ENCODE measurements around the gene LRCH4. TPM values are rescaled to one million over a fixed set of nuclear protein-coding genes. Genes with fewer than 3 reads are reported as not detected.

Gene LRCH4
- total and polyA plus RNA-seq, 2 of the 8 experiments (the other 6 are each of a cell fraction or from before 2014, with no cell fraction given), result 15.5 to 36.6 TPM

- no peak overlapping the region for H4K91ac ChIP-seq (replicated peaks; ENCODE audit: insufficient read length, low read length)
- WGBS, 2 experiments (ENCODE audit: extremely low coverage in 1 of 2, insufficient coverage in 1 of 2, insufficient read length in 1 of 2, insufficient replicate concordance in 2 of 2, low coverage in 1 of 2, low lambda C conversion rate in 2 of 2, missing lambda C conversion rate in 1 of 2), result 7% methylated on average over 18 of the region's 20 CpGs; no CpG with 5 or more reads in 1 of the 2 experiments
- H2AK5ac ChIP-seq (ENCODE audit: low read depth, low read length), result 0 out of 2 replicates have a peak overlapping the region, but pooled peaks have one; percentile 66
- peaks cover 17% of the 10 kb centered on the region for H3K23me2 ChIP-seq (ENCODE audit: low read depth, low read length)
- no peak overlapping the region for H3K56ac ChIP-seq (replicated peaks; ENCODE audit: insufficient read length, low read depth, low read length)
- no peak for FAIRE-seq
- peaks cover 5% of the 10 kb centered on the region for H3K79me1 ChIP-seq (ENCODE audit: low read depth, low read length)
- no peak overlapping the region for H2BK20ac ChIP-seq (ENCODE audit: low read length)
- peaks cover 0 to 2% (median 0%) of the 10 kb centered on the region in 4 experiments; a peak in 1 of 7 replicates for H3K27me3 ChIP-seq (replicated peaks in 1 of 4; ENCODE audit: control insufficient read depth in 3 of 4, extremely low read depth in 1 of 4, insufficient read depth in 3 of 4, low read length in 3 of 4)
- POLR2A ChIA-PET (ENCODE audit: partially characterized antibody), result interaction anchor here (0.9 to 10.0 kb wide), 31 partner anchors 7 to 267 kb away, joined by 3 to 172 read pairs (median 5); partner anchors contain the start of genes MEPCE, MOSPD3, PCOLCE and POP7
- no peak overlapping the region for H4K5ac ChIP-seq (ENCODE audit: insufficient read length, low read depth, low read length)
- peak overlapping the region; percentile 86 for H3K27ac ChIP-seq (ENCODE audit: low read depth, low read length)
- peaks cover 12 to 22% (median 17%) of the 10 kb centered on the region in 4 experiments for H3K36me3 ChIP-seq (ENCODE audit: control insufficient read depth in 2 of 4, insufficient read depth in 4 of 4, low read length in 3 of 4)
- H3K9ac ChIP-seq (replicated peaks in 1 of 4; ENCODE audit: extremely low read depth in 1 of 4, low read depth in 3 of 4, low read length in 3 of 4), result peak overlapping the region in 3 of 4 experiments; percentile 25 to 83 (median 64); a peak in 6 of 7 replicates
- H4K8ac ChIP-seq (ENCODE audit: extremely low read depth, insufficient read depth, low read length), result no peak overlapping the region
- H3K14ac ChIP-seq (ENCODE audit: insufficient read length), result no peak overlapping the region
- H3K4ac ChIP-seq (replicated peaks; ENCODE audit: insufficient read length, low read depth, low read length), result no peak overlapping the region
- DNase-seq (ENCODE audit: low read depth in 1 of 2, low spot score in 2 of 2), result no peak
- peak overlapping the region; percentile 80 to 88 (median 80) for H3K4me3 ChIP-seq (ENCODE audit: extremely low read depth in 1 of 4, insufficient read depth in 2 of 4, low read depth in 3 of 4, low read length in 4 of 4)
- no peak overlapping the region; the same call in 1 of the 2 replicates for H2BK12ac ChIP-seq (ENCODE audit: low read depth, low read length)
- H3K18ac ChIP-seq (ENCODE audit: extremely low read depth, low read length), result peak overlapping the region; percentile 95
- H3K23ac ChIP-seq (ENCODE audit: insufficient read length), result no peak overlapping the region
- H3K9me3 ChIP-seq (ENCODE audit: insufficient read depth in 2 of 2, low read depth in 1 of 2, low read length in 1 of 2), result no peaks in the 10 kb centered on the region
- no peak overlapping the region for H2BK120ac ChIP-seq (replicated peaks; ENCODE audit: low read depth, low read length)
- H4K20me1 ChIP-seq (replicated peaks in 1 of 2; ENCODE audit: control insufficient read depth in 1 of 2, insufficient read depth in 2 of 2, low read length in 2 of 2), result peaks cover 2 to 11% of the 10 kb centered on the region in 2 experiments
- H2AFZ ChIP-seq (ENCODE audit: low read length), result no peak overlapping the region
- H2BK5ac ChIP-seq (ENCODE audit: low read depth, low read length), result peak overlapping the region; percentile 96
- H3K4me2 ChIP-seq (ENCODE audit: insufficient read depth in 1 of 2, low read depth in 2 of 2, low read length in 2 of 2), result peak overlapping the region; percentile 75 to 92
- peaks cover 0 to 11% of the 10 kb centered on the region in 2 experiments; a peak in 1 of 4 replicates for H3K79me2 ChIP-seq (ENCODE audit: control insufficient read depth in 1 of 2, insufficient read depth in 2 of 2, low read length in 2 of 2)
- H3K4me1 ChIP-seq (replicated peaks in 1 of 4; ENCODE audit: control insufficient read depth in 3 of 4, insufficient read depth in 4 of 4, low read length in 3 of 4), result peaks cover 0 to 31% (median 17%) of the 10 kb centered on the region in 4 experiments; a peak in 6 of 7 replicates
- peak overlapping the region; percentile 76; the same call in 1 of the 2 replicates for H2BK15ac ChIP-seq (ENCODE audit: low read length)
- TF ChIP-seq TEAD4 (IDR thresholded peaks at IDR 0.05; ENCODE audit: low read depth, low read length) (peak; percentile 54; the same call in 1 of the 2 replicates), TAF1 (IDR thresholded peaks at IDR 0.05; ENCODE audit: low read depth, low read length) (peak; percentile 41; the same call in 1 of the 2 replicates), RBBP5 (IDR thresholded peaks at IDR 0.05; ENCODE audit: borderline replicate concordance, low read depth, low read length) (0 out of 2 replicates have a peak, but pooled peaks have one; percentile 43), SP2 (IDR thresholded peaks at IDR 0.05; ENCODE audit: low read length) (no peak), SIN3A (conservative IDR thresholded peaks at IDR 0.05 in 1 of 2, IDR thresholded peaks at IDR 0.05 in 1 of 2; ENCODE audit: low read depth in 1 of 2, low read length in 2 of 2) (peak in 1 of 2 experiments; percentile 56; a peak in 1 of 4 replicates), CREB1 (IDR thresholded peaks at IDR 0.05) (peak; percentile 91)
- CTCF ChIA-PET (ENCODE audit: partially characterized antibody), result interaction anchor here (0.8 to 11.4 kb wide), 26 partner anchors 7 to 587 kb away, joined by 3 to 171 read pairs (median 4); partner anchors contain the start of genes POP7, SAP25 and ZCWPW1
Observed at GRCh38 chr7:100584683-100585510, 1.0 kb downstream of the LRCH4 start.

All from H1 (cell line).